Activated CD8-positive, alpha-beta T cell treated with anti-CD3 and anti-CD28 coated beads, Interleukin-2, amount 10 ng/mL, durations not matched to agents 7 days and 5 days (primary cell): ENCODE data around the gene PPM1H. TPM values are rescaled to one million over a fixed set of nuclear protein-coding genes. Genes with fewer than 3 reads are reported as not detected.
"Not testable (repeated sequence)": the region's sequence is repeated elsewhere in the genome, so short reads cannot be mapped to it uniquely, and the experiment has no call there.

Source experiments
- ATAC-seq: fragments of 150-1000 bp; cut with Tn5 transposase; one replicate; pipeline ENCODE4 v1.10.0; 2021; ENCODE audit warnings: moderate library complexity
- CTCF ChIA-PET: fragments of 350-600 bp; sonication (Branson Sonifier 250); formaldehyde crosslinking; loops from one replicate; lab custom pipeline; 2021; ENCODE audit warnings: antibody characterized with exemption; lab: Charles Lee
- POLR2A ChIA-PET: fragments of 350-600 bp; sonication (Branson Sonifier 250); formaldehyde crosslinking; loops from one replicate; lab custom pipeline; 2021; ENCODE audit warnings: antibody characterized with exemption; lab: Charles Lee
- DNase-seq: peaks from one replicate; pipeline ENCODE4 v3.0.0-alpha.2; 2020
- H3K27ac Mint-ChIP-seq: one replicate; pipeline ENCODE4 v1.8.0; 2021; ENCODE audit warnings: mild to moderate bottlenecking, mixed read lengths
- H3K27me3 Mint-ChIP-seq: one replicate; pipeline ENCODE4 v1.8.0; 2021; ENCODE audit warnings: low read depth, mixed read lengths
- H3K36me3 Mint-ChIP-seq: one replicate; pipeline ENCODE4 v1.8.0; 2021; ENCODE audit warnings: low read depth, mixed read lengths
- H3K4me1 Mint-ChIP-seq: one replicate; pipeline ENCODE4 v1.8.0; 2021; ENCODE audit warnings: low read depth, mixed read lengths
- H3K4me3 Mint-ChIP-seq: one replicate; pipeline ENCODE4 v1.8.0; 2021; ENCODE audit warnings: mild to moderate bottlenecking, mixed read lengths
- H3K9me3 Mint-ChIP-seq: one replicate; pipeline ENCODE4 v1.8.0; 2022; ENCODE audit warnings: mixed read lengths; ENCODE audit not compliant: insufficient read depth
- total RNA-seq, 2 experiments: library from RNA; stranded (reverse); gene quantifications; one replicate each; pipeline ENCODE4 v1.2.3, GENCODE V29; 2021

The PPM1H gene
- total RNA-seq, 2 experiments from 2014 or later: not detected

GRCh38 chr12:62965700-62966099 lies 30.8 kb upstream of the PPM1H start:
- H3K9me3 Mint-ChIP-seq, POLR2A ChIA-PET, H3K36me3 Mint-ChIP-seq, H3K4me1 Mint-ChIP-seq, H3K27me3 Mint-ChIP-seq, ATAC-seq, CTCF ChIA-PET, DNase-seq, H3K27ac Mint-ChIP-seq, H3K4me3 Mint-ChIP-seq: not testable (repeated sequence)

- H3K27me3 Mint-ChIP-seq, H3K36me3 Mint-ChIP-seq, ATAC-seq, H3K9me3 Mint-ChIP-seq, POLR2A ChIA-PET, H3K27ac Mint-ChIP-seq, CTCF ChIA-PET, H3K4me3 Mint-ChIP-seq, DNase-seq, H3K4me1 Mint-ChIP-seq: not testable (repeated sequence)
Measured at GRCh38 chr12:62965242-62965641, 30.3 kb upstream of the PPM1H start.

GRCh38 chr12:62963486-62964041 lies 28.6 kb upstream of the PPM1H start:
- CTCF ChIA-PET: no interaction called here
- H3K4me1 Mint-ChIP-seq: no peaks in the 10 kb centered on the region
- peaks cover 2% of the 10 kb centered on the region for H3K27me3 Mint-ChIP-seq
- DNase-seq: no peak
- POLR2A ChIA-PET: no interaction called here
- no peaks in the 10 kb centered on the region for H3K36me3 Mint-ChIP-seq
- ATAC-seq: no peak
- H3K27ac Mint-ChIP-seq: no peak overlapping the region
- no peaks in the 10 kb centered on the region for H3K9me3 Mint-ChIP-seq
- no peak overlapping the region for H3K4me3 Mint-ChIP-seq

GRCh38 chr12:62960324-62960723 lies 25.4 kb upstream of the PPM1H start:
- peaks cover 2% of the 10 kb centered on the region for H3K27me3 Mint-ChIP-seq
- no peaks in the 10 kb centered on the region for H3K9me3 Mint-ChIP-seq
- H3K36me3 Mint-ChIP-seq: no peaks in the 10 kb centered on the region
- ATAC-seq (no peak), DNase-seq (no peak)
- H3K4me3 Mint-ChIP-seq: no peak overlapping the region
- ChIA-PET POLR2A (no interaction called here), CTCF (no interaction called here)
- no peak overlapping the region for H3K27ac Mint-ChIP-seq
- H3K4me1 Mint-ChIP-seq: no peaks in the 10 kb centered on the region

GRCh38 chr12:62959745-62960144 lies 24.8 kb upstream of the PPM1H start:
- CTCF ChIA-PET: no interaction called here
- Mint-ChIP-seq H3K27ac (no peak overlapping the region), H3K27me3 (peaks cover 2% of the 10 kb centered on the region), H3K4me1 (no peaks in the 10 kb centered on the region), H3K9me3 (no peaks in the 10 kb centered on the region), H3K4me3 (no peak overlapping the region), H3K36me3 (no peaks in the 10 kb centered on the region)
- DNase-seq (no peak), ATAC-seq (no peak)
- POLR2A ChIA-PET: no interaction called here

GRCh38 chr12:62957233-62957953 lies 22.4 kb upstream of the PPM1H start:
- no peak overlapping the region for H3K4me3 Mint-ChIP-seq
- no peaks in the 10 kb centered on the region for H3K36me3 Mint-ChIP-seq
- CTCF ChIA-PET: no interaction called here
- DNase-seq: no peak
- H3K27ac Mint-ChIP-seq: no peak overlapping the region
- no peaks in the 10 kb centered on the region for H3K4me1 Mint-ChIP-seq
- no peak for ATAC-seq
- H3K27me3 Mint-ChIP-seq: peaks cover 2% of the 10 kb centered on the region
- POLR2A ChIA-PET: no interaction called here
- no peaks in the 10 kb centered on the region for H3K9me3 Mint-ChIP-seq

GRCh38 chr12:62955678-62956077 lies 20.7 kb upstream of the PPM1H start:
- POLR2A ChIA-PET: no interaction called here
- ATAC-seq (no peak), DNase-seq (no peak)
- Mint-ChIP-seq H3K27ac (no peak overlapping the region), H3K36me3 (no peaks in the 10 kb centered on the region), H3K4me1 (no peaks in the 10 kb centered on the region), H3K9me3 (no peaks in the 10 kb centered on the region), H3K27me3 (peaks cover 2% of the 10 kb centered on the region), H3K4me3 (no peak overlapping the region)
- CTCF ChIA-PET: no interaction called here

- Mint-ChIP-seq H3K4me3 (no peak overlapping the region), H3K4me1 (no peaks in the 10 kb centered on the region), H3K9me3 (no peaks in the 10 kb centered on the region), H3K27me3 (peaks cover 2% of the 10 kb centered on the region), H3K27ac (no peak overlapping the region), H3K36me3 (no peaks in the 10 kb centered on the region)
- DNase-seq (no peak), ATAC-seq (no peak)
- ChIA-PET CTCF (no interaction called here), POLR2A (no interaction called here)
Measured at GRCh38 chr12:62950317-62950716, 15.4 kb upstream of the PPM1H start.

GRCh38 chr12:62948123-62948522 lies 13.2 kb upstream of the PPM1H start:
- peaks cover 5% of the 10 kb centered on the region for H3K27me3 Mint-ChIP-seq
- DNase-seq (no peak), ATAC-seq (no peak)
- H3K4me3 Mint-ChIP-seq: no peak overlapping the region
- CTCF ChIA-PET: no interaction called here
- H3K9me3 Mint-ChIP-seq: no peaks in the 10 kb centered on the region
- POLR2A ChIA-PET: no interaction called here
- no peaks in the 10 kb centered on the region for H3K4me1 Mint-ChIP-seq
- no peaks in the 10 kb centered on the region for H3K36me3 Mint-ChIP-seq
- H3K27ac Mint-ChIP-seq: no peak overlapping the region

GRCh38 chr12:62947364-62947763 lies 12.4 kb upstream of the PPM1H start:
- H3K27me3 Mint-ChIP-seq: peaks cover 8% of the 10 kb centered on the region
- DNase-seq (no peak), ATAC-seq (no peak)
- ChIA-PET POLR2A (no interaction called here), CTCF (no interaction called here)
- no peaks in the 10 kb centered on the region for H3K36me3 Mint-ChIP-seq
- no peak overlapping the region for H3K27ac Mint-ChIP-seq
- H3K4me3 Mint-ChIP-seq: no peak overlapping the region
- no peaks in the 10 kb centered on the region for H3K4me1 Mint-ChIP-seq
- H3K9me3 Mint-ChIP-seq: no peaks in the 10 kb centered on the region

GRCh38 chr12:62943779-62944395 lies 8.9 kb upstream of the PPM1H start:
- Mint-ChIP-seq H3K9me3 (no peaks in the 10 kb centered on the region), H3K27me3 (peaks cover 13% of the 10 kb centered on the region), H3K27ac (no peak overlapping the region), H3K36me3 (no peaks in the 10 kb centered on the region), H3K4me1 (no peaks in the 10 kb centered on the region), H3K4me3 (no peak overlapping the region)
- ChIA-PET POLR2A (no interaction called here), CTCF (no interaction called here)
- ATAC-seq (no peak), DNase-seq (no peak)

GRCh38 chr12:62942316-62942715 lies 7.4 kb upstream of the PPM1H start:
- POLR2A ChIA-PET, H3K4me3 Mint-ChIP-seq, DNase-seq, H3K36me3 Mint-ChIP-seq, H3K9me3 Mint-ChIP-seq, H3K27ac Mint-ChIP-seq, CTCF ChIA-PET, H3K4me1 Mint-ChIP-seq, ATAC-seq: not testable (repeated sequence)
- peaks cover 13% of the 10 kb centered on the region for H3K27me3 Mint-ChIP-seq
